ENCODE data around the gene MVD.

DNA sequence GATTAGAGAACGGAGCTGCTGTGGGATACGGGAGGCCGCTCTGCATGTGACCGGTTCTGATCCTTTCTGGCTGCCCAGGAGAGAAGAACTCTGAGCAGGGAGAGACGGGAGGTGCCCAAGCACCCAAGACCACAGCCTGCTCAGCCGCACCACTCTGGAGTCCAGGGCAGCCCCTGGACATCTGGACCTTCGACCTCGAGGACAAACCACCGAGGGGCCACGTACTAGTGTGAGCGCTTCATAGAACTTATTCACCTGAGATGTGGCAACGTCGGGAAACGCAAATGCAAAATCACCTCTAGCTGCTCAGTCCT lies 37.4 kb upstream of the MVD start:
- TF ChIP-seq POLR2AphosphoS5 (IDR thresholded peaks at IDR 0.05; ENCODE audit: low read depth, low read length) (no peak), FOXP2 (optimal IDR thresholded peaks at IDR 0.05; ENCODE audit: borderline replicate concordance, extremely low read depth, extremely low read length, insufficient read depth) (no peak), TAF1 (IDR thresholded peaks at IDR 0.05; ENCODE audit: borderline replicate concordance, insufficient read depth, low read length) (no peak), SIN3A (IDR thresholded peaks at IDR 0.05; ENCODE audit: borderline replicate concordance, insufficient read depth, low read length) (no peak)
- TF ChIP-seq, protein P1, sequence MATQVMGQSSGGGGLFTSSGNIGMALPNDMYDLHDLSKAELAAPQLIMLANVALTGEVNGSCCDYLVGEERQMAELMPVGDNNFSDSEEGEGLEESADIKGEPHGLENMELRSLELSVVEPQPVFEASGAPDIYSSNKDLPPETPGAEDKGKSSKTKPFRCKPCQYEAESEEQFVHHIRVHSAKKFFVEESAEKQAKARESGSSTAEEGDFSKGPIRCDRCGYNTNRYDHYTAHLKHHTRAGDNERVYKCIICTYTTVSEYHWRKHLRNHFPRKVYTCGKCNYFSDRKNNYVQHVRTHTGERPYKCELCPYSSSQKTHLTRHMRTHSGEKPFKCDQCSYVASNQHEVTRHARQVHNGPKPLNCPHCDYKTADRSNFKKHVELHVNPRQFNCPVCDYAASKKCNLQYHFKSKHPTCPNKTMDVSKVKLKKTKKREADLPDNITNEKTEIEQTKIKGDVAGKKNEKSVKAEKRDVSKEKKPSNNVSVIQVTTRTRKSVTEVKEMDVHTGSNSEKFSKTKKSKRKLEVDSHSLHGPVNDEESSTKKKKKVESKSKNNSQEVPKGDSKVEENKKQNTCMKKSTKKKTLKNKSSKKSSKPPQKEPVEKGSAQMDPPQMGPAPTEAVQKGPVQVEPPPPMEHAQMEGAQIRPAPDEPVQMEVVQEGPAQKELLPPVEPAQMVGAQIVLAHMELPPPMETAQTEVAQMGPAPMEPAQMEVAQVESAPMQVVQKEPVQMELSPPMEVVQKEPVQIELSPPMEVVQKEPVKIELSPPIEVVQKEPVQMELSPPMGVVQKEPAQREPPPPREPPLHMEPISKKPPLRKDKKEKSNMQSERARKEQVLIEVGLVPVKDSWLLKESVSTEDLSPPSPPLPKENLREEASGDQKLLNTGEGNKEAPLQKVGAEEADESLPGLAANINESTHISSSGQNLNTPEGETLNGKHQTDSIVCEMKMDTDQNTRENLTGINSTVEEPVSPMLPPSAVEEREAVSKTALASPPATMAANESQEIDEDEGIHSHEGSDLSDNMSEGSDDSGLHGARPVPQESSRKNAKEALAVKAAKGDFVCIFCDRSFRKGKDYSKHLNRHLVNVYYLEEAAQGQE (IDR thresholded peaks at IDR 0.05; ENCODE audit: insufficient read depth in 1 of 2, low read depth in 2 of 2, low read length in 2 of 2), result no peak
